ENCODE measurements around the gene SLC12A6.

The SLC12A6 gene

GRCh38 chr15:34233614-34234013 is 104.0 kb downstream of the SLC12A6 start:
- H2AFZ ChIP-seq (ENCODE audit: low read depth, low read length, severe bottlenecking) = no peak overlapping the region
- TF ChIP-seq CTCF (IDR thresholded peaks at IDR 0.05; ENCODE audit: insufficient read depth, low read length, poor library complexity, severe bottlenecking) (no peak), EZH2phosphoT487 (conservative IDR thresholded peaks at IDR 0.05; ENCODE audit: low read length) (no peak)
- H4K20me1 ChIP-seq (ENCODE audit: low read depth, low read length) = no peaks in the 10 kb centered on the region
- H3K9me2 ChIP-seq (replicated peaks; ENCODE audit: insufficient read depth, low read length) = no peaks in the 10 kb centered on the region
- H3K9ac ChIP-seq (ENCODE audit: low read length) = no peak overlapping the region
- no peak overlapping the region for H3K4me2 ChIP-seq (ENCODE audit: low read depth, low read length, poor library complexity, severe bottlenecking)
- H3K79me2 ChIP-seq (ENCODE audit: insufficient read depth, low read length) = no peaks in the 10 kb centered on the region
- no peak overlapping the region for H3K4me3 ChIP-seq (ENCODE audit: insufficient read depth, low read length, poor library complexity, severe bottlenecking)
- no peaks in the 10 kb centered on the region for H3F3A ChIP-seq (ENCODE audit: insufficient read depth)
- H3K27me3 ChIP-seq (ENCODE audit: low read length) = no peaks in the 10 kb centered on the region
- no peaks in the 10 kb centered on the region for H3K36me3 ChIP-seq (ENCODE audit: low read length)
- H3K27ac ChIP-seq (ENCODE audit: low read depth, low read length) = no peak overlapping the region
- H3K9me3 ChIP-seq (ENCODE audit: insufficient read depth, low read length) = no peaks in the 10 kb centered on the region

GRCh38 chr15:34223904-34224596 is 113.5 kb downstream of the SLC12A6 start:
- H3K4me3 ChIP-seq (ENCODE audit: insufficient read depth, low read length, poor library complexity, severe bottlenecking) = peak overlapping the region; percentile 96
- H4K20me1 ChIP-seq (ENCODE audit: low read depth, low read length) = no peaks in the 10 kb centered on the region
- peaks cover 7% of the 10 kb centered on the region; the same call in 1 of the 2 replicates for H3F3A ChIP-seq (ENCODE audit: insufficient read depth)
- TF ChIP-seq CTCF (IDR thresholded peaks at IDR 0.05; ENCODE audit: insufficient read depth, low read length, poor library complexity, severe bottlenecking) (no peak), EZH2phosphoT487 (conservative IDR thresholded peaks at IDR 0.05; ENCODE audit: low read length) (no peak)
- H3K9me2 ChIP-seq (replicated peaks; ENCODE audit: insufficient read depth, low read length) = no peaks in the 10 kb centered on the region
- H2AFZ ChIP-seq (ENCODE audit: low read depth, low read length, severe bottlenecking) = peak overlapping the region; percentile 73
- H3K27ac ChIP-seq (ENCODE audit: low read depth, low read length) = 0 out of 2 replicates have a peak overlapping the region, but pooled peaks have one; percentile 28
- H3K4me2 ChIP-seq (ENCODE audit: low read depth, low read length, poor library complexity, severe bottlenecking) = peak overlapping the region; percentile 95
- H3K36me3 ChIP-seq (ENCODE audit: low read length) = no peaks in the 10 kb centered on the region
- peaks cover 23% of the 10 kb centered on the region for H3K79me2 ChIP-seq (ENCODE audit: insufficient read depth, low read length)
- H3K9ac ChIP-seq (ENCODE audit: low read length) = peak overlapping the region; percentile 73
- H3K27me3 ChIP-seq (ENCODE audit: low read length) = no peaks in the 10 kb centered on the region
- no peaks in the 10 kb centered on the region for H3K9me3 ChIP-seq (ENCODE audit: insufficient read depth, low read length)

- Histone ChIP-seq H3K4me3 (ENCODE audit: insufficient read depth, low read length, poor library complexity, severe bottlenecking) (no peak overlapping the region), H3K27me3 (ENCODE audit: low read length) (no peaks in the 10 kb centered on the region), H3K9me2 (replicated peaks; ENCODE audit: insufficient read depth, low read length) (no peaks in the 10 kb centered on the region), H3K27ac (ENCODE audit: low read depth, low read length) (no peak overlapping the region), H4K20me1 (ENCODE audit: low read depth, low read length) (no peaks in the 10 kb centered on the region), H3K9ac (ENCODE audit: low read length) (no peak overlapping the region), H3F3A (ENCODE audit: insufficient read depth) (peaks cover 1% of the 10 kb centered on the region; the same call in 1 of the 2 replicates), H3K4me2 (ENCODE audit: low read depth, low read length, poor library complexity, severe bottlenecking) (no peak overlapping the region), H3K9me3 (ENCODE audit: insufficient read depth, low read length) (no peaks in the 10 kb centered on the region), H3K79me2 (ENCODE audit: insufficient read depth, low read length) (no peaks in the 10 kb centered on the region), H2AFZ (ENCODE audit: low read depth, low read length, severe bottlenecking) (no peak overlapping the region), H3K36me3 (ENCODE audit: low read length) (no peaks in the 10 kb centered on the region)
- TF ChIP-seq EZH2phosphoT487 (conservative IDR thresholded peaks at IDR 0.05; ENCODE audit: low read length) (no peak), CTCF (IDR thresholded peaks at IDR 0.05; ENCODE audit: insufficient read depth, low read length, poor library complexity, severe bottlenecking) (no peak)
These were observed 119.9 kb downstream of the SLC12A6 start for GRCh38 chr15:34217587-34218225.
